Head of caudate nucleus (tissue), 42 donors: ENCODE measurements around the gene SCFD2.

Experiments used
- DNase-seq, 42 donors: peaks; one replicate each; pipeline versions ENCODE4 v3.0.0 to v3.0.0-alpha.2; 2020 to 2021; ENCODE audit warnings: mixed read lengths in 7 of 42
- intact Hi-C: fragments of 100-400 bp; cut with DNase I; formaldehyde crosslinking; loops from one replicate; pipeline ENCODE4 v1.15.0; 2022

Gene SCFD2

DNA sequence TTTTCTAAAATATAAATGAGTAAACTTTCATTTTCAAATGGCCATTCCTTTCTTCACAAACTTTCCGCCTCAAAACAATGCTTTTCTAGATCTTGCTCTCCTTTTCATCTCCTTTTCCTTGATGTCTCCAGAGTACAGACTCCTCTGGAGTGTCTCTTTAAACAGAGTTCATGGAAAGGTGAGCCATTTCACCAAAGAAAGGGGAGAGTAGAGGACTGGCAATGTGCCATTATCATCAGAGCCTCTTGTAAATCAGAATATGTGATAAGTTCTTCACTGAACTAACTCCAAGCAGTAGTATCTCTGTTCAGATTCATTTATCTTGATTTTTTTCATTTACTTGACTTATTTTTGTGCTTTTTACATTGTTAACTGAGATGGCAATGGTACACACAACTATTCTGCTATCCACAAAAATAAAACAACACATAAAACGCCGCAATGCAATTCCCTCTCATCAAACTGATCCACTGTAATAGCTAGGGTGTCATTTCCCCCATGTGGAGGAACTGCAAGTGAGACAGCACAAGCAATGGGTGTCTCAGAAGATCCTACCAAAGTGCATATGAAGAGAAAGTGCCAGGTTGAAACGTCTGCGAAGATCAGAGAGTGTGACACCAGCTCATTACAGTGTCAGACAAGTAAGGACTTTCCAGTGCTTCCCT lies 378.3 kb downstream of the SCFD2 start:
- no peak for DNase-seq
- intact Hi-C loops, result no loop called here

DNA sequence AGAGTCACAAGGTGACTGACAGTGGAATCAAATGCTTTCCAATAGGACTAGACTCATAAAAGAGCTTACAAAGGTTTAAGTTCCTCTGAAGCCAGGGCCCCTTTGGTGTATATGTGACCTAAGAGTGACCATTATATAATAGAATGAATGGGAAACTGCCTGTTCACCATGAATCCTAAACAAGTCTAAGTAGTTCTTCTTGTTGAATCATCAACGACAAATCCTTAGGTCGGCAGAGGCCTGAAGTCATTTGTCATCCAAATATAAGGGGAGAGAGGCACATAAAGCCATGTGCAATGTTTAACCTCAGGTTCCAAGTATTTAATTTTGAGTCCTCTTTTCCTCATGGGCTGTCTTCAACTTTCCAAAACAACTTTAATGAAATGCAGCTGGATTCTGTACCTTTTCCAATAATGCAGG lies 381.4 kb downstream of the SCFD2 start:
- intact Hi-C loops, result no loop called here
- no peak for DNase-seq

DNA sequence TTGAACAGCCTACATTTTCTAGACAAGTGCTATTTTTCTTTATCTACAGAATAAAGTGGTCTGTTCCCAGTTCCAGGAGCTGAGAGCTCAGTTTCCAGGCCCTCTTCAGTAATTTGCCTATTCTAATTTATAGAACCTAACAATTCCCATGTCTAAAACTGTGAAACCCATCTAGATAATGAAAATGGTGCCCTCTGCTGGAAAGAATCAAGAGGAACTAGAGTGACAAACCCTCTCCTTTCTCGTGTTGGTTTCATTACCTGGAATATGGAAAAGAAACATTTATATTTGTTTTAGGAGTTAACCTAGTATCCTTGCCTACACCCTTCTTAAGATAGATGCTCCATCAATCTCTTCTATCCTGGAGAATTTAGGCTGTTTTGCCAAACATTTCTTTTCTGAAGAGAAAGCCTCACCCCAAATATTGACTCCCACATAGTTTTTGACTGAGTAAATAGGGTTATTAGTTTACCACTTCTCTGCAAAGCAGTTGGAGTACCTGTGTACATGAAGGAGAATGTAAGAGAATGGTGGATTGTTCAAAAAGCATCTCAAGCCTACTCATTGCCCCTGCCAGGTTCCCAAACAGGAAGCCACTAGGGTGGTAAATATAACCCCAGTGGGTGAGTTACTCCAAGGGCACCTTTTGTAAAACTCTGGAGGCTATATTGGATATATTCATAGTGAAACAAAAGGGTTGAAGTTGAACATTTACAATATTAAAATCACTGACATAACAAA lies 382.1 kb downstream of the SCFD2 start:
- intact Hi-C loops, result loop anchor here (2.0 kb wide), 1 partner anchor 605 kb away; no protein-coding TSS in a partner anchor
- peak in 11 of 42 donors; percentile 17 to 69 (median 45) for DNase-seq

DNA sequence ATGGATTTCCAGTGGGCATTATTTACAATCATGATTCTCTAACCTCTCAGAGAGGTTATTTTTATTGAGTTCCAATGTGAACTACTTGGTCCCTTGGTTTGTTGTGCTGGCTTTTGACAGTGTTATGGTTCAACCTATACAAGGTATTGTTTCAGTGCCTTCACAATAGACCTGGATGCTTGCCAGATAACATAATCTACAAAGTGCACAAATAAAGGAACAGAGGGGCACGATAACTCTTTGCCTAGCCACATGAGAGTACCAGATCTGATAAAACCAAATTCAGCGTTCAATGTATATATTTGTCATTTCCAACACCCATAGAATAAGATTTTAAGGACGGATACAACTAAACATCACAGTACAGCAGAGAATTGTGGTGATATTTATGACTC lies 382.9 kb downstream of the SCFD2 start:
- no peak for DNase-seq
- intact Hi-C loops, result loop anchor here (2.0 kb wide), 1 partner anchor 604 kb away; no protein-coding TSS in a partner anchor

DNA sequence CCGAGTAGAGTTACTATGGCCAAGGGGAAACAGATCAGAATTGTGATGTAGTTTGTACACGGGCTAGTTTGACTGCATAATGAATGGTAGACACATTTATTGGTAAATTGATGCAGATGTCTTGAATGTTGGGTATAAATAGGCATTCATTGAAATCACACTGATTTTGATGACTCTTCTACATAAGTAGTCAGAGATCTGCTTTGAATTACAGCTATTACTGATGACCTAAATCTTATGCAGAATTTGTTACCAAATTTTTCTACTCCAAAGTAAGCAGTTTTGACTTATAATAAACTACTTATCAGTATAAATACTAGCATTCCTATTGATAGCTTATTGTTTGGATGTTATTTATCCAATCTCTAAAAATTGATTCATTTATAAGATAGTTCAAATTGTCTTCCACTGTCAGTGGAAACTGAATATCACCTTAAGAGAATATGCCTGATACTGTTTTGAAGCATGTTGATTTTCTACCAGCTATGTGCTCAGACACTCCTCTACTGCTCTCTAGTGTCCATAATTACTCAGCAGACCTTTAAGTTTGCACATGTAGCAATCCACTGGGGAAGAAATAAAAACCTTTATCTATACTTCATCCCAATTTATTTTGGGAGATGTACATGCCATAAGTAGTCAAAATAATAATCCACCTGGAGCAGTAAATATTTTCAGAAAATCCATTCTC lies 383.5 kb downstream of the SCFD2 start:
- intact Hi-C loops, result loop anchor here (2.0 kb wide), 1 partner anchor 604 kb away; no protein-coding TSS in a partner anchor
- DNase-seq, result peak in 3 of 42 donors; percentile 3 to 51 (median 5)

DNA sequence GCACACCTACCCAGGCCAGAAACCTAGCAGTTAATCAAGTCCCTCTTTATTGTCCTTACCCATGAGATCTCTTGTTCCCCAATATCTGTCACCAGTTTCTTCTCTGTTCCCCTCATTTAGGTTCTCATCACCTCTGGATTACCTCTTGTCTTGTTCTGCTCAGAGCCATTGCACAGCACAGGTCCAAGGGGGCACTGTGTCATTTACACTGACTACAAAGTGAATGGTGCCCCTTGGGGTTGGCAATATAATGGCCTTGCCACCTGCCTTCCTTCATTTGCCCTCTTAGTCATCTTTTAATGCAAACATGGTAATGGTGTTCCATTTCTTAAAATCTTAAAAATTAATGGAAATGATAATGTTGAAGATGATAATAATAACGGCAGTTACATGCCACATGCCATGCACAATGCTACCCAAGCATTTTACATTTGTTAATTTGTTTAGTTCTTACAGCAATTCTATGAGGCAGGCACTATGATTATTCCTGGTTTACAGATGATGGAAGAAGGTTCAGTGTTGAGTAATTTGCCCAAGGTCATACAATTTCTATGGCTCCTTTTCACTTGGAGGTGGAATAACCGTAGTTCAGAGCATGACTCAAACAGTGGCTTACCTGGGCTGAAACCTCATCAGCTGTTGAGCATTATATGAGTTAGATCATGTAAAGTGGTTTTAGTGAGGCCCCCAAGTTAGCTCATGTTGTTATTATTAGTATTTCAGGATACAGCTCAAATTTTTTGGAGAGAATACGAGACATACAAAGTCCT lies 385.9 kb downstream of the SCFD2 start:
- no peak for DNase-seq
- intact Hi-C loops, result no loop called here

DNA sequence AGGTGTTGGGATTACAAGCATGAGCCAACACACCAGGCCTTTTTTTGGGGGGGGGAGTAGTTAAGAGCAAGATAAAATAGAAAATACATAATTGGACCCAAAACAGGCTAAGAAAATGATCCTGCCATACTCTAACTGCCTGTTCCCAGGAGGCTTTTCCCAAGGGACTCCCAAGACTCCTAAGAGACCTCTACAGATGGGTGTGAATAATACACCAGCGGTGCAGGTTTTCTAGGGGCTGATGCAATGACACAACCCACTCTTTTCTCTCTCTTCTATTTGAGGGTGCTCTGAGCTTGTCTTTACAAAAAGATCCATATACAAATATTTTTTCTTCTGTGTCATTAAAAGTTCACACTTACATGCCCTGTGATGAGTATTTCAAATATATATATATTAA lies 386.8 kb downstream of the SCFD2 start:
- DNase-seq, result no peak
- intact Hi-C loops, result no loop called here

DNA sequence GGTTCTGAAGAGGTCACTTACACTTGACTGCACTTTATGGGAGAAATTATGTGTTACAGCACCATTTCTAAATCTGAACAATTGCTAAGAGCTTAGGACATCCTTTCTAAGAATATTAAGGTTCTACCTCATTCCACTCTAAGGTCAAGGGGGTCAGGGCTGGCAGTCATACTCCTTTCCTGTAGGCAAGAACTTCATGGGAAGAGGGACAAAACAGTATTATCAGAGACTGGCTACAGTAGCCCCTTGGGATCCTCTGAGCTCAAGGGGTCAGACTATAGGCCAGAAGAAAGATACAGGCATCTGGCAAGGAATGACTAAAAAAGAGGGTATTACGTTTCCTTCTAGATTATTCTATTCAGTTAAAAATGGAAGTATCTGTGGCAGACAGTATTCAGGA lies 388.6 kb downstream of the SCFD2 start:
- intact Hi-C loops, result no loop called here
- DNase-seq, result no peak

DNA sequence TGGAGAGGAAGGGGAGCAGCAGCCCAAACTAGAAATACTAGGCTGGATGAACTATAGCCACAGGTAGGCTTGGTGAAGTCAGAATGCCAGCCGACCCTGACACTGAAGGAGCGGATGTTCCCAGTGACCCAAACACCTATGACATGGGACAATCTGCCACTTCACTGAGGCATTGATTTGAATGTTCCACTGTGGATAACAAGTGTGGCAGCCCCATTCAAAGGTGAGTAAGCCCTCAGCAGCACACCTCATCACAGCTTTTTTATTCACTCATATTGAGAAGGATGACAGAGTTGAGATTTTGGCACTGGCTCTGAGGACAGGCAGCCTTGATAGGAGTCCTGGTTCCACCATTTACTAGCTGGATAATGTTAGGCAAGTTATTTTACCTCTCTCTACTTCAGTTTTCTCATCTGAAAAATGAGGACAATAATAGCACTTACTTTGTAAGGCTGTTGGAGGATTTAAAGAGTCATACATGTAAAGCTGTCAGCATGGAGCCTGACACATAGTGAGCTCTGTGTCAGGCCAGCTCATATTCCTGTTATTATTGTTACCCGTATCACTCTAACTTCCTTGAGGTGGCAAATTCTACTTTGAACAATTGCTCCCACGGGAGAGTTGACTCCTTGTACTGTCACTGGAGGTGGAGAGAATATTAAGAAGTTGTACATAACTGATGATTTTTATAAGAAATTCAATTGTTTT lies 389.2 kb downstream of the SCFD2 start:
- DNase-seq, result no peak
- intact Hi-C loops, result no loop called here

DNA sequence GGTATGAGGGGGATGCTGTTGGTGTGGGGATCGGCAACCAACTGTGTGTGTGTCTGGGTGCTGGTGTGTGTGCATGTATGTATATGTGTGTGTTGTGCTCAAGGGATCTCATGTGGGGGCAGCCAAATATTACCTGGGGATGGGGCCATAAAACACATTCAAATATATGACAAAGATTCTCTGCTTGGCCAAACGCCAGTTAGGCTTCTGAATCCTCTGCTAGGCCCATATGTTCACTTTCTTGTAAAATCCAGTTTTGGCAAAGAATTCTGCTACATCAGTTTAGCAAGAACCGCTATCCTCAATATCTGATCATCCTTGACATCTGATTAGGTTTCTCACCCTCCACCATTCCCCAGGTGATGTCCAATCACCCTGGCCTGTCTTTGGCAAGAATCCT lies 397.2 kb downstream of the SCFD2 start:
- intact Hi-C loops, result no loop called here
- DNase-seq, result no peak

DNA sequence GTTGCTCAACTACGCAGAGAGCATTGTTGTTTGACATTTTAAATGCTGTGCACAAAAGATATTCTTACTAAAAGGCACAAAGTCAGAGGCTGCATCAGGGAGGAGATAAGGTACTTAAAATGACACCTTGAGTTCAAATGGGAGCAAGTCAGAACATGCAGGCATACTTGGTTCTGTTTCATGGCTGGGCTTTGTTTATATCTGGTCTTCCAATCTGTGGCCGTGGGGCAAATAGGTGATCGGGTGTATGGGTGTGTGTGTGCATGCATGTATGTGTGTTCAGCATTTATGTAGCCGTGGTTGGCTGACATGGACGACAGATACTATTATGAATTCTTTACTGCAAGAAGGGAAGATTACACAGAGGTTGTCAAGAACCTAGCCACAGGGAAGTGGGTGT lies 397.6 kb downstream of the SCFD2 start:
- intact Hi-C loops, result no loop called here

DNA sequence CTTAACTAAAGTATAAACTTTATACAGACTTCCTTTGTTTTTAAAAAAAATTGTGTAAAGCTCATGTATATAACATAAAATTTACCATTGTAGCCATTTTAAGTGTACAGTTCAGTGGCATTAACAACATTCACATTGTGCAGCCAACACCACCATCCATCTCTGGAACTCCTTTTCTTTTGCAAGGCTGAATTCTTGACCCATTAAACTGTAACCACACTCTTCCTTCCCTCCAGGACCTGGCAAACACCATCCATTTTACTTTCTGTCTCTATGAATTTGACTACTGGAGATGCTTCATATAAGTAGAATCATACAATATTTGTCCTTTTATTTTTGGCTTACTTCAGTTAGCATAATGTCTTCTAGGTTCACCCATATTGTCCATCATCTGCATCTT lies 399.1 kb downstream of the SCFD2 start:
- intact Hi-C loops, result no loop called here
- no peak for DNase-seq

More for the DNA sequence above, 397.6 kb downstream of the SCFD2 start:
- no peak for DNase-seq

DNA sequence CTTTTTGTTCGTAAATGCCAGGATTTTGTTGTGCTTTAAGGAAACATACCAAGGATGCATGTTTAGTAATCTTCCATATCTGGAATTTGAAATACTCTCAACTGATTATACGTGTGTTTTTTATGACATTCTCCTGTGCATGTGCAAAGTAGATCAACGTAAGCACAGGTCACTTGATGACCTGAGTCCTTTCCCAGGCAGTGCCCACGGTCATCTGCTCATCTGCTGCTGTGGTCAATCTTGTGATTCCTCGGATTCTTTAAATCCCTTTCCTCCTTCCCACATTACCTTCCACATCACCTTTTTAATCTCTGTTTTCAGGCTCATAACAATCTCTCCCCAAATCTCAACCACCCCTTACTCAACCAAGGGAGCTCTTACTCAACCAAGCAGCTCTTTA lies 399.7 kb downstream of the SCFD2 start:
- intact Hi-C loops, result no loop called here
- DNase-seq, result no peak

DNA sequence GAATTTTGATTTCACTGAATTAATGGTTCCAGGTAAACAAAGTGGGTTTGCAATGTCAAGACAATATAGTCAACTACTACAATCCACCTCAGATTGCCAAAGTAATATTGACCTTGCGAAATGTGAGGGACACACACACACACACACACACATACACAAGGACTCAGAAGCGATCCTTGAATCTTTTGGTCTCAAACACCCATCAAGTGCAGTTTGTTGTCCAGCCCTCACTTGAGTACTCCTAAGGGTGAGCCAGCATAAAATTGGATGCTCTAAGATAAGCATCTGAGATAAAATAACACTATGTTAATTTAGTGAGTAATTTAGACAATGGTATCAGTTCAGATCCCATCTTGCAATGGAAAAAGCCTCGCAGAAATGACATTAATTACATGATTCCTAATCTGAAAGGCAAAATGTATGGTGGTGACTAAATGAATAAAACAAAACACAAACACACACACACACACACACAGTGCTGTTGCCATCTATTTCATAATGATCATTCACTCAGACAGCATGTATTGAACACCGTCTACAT lies 401.2 kb downstream of the SCFD2 start:
- no peak for DNase-seq
- intact Hi-C loops, result no loop called here

DNA sequence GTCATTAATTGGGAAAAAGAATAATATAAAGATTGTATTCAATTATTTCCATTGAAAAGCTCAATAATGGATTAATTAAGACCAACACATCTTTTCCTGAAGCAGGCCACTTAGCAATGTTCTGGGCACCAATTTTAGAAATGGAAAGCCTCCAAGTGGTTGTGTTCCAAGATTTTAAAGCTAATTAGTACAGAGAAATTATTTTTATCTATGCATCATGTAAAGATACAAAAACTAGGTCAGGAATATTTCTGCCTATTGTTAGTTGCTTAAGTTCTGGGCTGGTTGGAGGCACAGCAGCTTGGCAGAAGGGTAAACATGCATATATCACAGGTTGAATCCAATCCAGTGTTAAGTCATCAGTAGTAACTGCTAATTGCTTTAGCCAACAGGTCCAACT lies 401.9 kb downstream of the SCFD2 start:
- no peak for DNase-seq
- intact Hi-C loops, result no loop called here

DNA sequence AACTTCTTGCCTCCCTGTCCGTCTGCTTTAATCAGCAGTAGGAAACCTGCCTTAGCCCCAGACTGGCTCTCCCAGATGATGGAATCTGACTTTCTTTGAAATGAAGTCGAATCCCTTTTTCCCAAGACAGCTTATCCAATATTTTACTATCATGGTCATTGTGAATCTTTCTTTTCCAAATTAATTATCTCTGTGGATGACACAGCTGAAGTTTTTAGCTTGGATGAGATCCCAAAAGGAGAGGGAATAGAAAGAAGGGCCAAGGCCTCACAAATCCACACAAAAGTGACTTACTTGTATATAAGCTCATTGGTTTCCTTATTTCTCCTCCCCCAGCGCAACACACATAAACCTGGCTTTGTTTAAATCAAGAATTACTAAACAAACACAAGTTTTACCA lies 403.1 kb downstream of the SCFD2 start:
- DNase-seq, result no peak
- intact Hi-C loops, result no loop called here

DNA sequence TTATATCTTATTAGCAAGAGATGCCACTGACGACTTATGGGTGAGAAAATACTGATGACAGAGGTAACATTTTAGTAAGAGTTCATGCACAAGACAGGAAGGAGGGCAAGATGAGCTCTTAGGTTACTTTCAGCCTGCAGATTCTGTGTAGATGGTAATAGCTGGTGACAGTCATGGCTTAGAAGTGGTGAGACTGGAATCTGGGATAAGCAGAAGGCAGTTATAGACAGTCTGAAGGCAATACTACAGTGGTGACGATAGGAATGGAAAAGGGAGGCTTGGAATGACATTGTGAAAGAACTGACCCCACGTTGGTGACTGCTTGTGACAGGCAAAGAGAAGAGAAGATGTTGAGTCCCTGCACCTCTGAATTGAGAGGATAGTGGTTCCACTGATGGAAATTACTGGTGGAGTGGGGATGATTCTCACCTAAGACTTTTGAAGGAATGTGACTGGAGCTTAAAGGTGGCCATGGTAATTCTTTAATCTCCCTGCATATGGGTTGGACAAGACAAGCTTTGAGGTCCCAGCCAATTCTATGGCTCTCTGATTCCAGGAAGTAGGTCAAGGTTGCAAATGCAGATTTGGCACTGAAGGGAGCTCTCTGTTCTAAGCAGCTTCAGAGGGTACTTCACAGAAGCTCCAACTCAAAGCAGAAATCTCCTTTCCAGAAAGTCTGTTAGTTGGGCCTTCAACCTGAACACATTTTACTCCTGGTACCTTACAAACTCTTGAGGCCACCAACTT lies 404.0 kb downstream of the SCFD2 start:
- DNase-seq, result no peak
- intact Hi-C loops, result no loop called here

DNA sequence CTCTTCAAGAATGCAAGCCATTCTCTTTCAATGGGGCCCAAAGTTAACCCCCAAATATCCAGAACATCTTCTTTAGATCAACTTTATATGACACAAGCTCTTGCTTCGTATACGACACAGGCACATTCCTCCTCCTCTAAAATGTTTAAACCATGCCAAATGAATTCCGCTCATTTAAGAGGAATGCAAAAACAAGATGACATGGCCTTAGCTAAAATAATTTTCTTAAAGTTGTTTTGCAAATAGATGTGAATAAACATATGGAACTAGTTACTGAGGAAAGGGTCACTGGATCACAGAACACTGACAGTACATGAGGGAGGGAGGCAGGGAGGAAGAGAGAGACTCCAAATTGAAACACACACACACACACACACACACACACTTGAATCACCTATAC lies 406.3 kb downstream of the SCFD2 start:
- intact Hi-C loops, result no loop called here
- DNase-seq, result no peak
